Inflammatory macrophage treated with lipopolysaccharide for 1 hour (primary cell): ENCODE data around the gene C2orf42.
"Not testable (repeated sequence)": the region's sequence is repeated elsewhere in the genome, so short reads cannot be mapped to it uniquely, and the experiment has no call there.

Source experiments
- DNase-seq, 2 donors: peaks; one replicate each; pipeline ENCODE4 v3.0.0-alpha.2; 2020 to 2022

C2orf42 gene

DNA sequence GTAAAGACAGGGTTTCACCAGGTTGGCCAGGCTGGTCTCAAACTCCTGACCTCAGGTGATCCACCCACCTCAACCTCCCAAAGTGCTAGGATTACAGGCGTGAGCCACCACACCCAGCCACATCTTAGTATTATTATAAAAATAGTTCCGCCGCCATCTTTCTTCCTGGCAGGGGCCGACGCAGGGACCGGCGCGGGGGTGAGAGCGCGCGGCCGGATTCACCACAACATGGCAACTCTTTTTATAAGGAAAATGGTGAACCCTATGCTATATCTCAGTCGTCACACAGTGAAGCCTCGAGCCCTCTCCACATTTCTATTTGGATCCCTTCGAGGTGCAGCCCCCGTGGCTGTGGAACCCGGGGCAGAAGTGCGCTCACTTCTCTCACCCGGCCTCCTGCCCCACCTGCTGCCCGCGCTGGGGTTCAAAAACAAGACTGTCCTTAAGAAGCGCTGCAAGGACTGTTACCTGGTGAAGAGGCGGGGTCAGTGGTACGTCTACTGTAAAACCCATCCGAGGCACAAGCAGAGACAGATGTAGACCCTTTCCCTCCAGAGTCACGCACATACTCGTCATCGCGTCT lies 88.4 kb downstream of the C2orf42 start:
- DNase-seq: not testable (repeated sequence)

DNA sequence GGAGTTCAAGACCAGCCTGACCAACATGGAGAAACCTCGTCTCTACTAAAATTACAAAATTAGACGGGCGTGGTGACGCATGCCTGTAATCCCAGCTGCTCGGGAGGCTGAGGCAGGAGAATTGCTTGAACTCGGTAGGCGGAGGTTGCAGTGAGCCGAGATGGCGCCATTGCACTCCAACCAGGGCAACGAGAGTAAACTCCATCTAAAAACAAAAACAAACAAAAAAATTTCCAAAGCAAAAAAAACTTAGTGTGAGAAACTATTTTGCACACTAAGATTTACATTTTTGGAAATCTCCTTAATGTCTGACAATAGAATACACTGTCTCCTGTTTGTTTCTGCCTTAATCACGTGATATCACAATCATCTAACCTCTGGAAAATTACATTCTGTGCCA lies 89.1 kb downstream of the C2orf42 start:
- DNase-seq: not testable (repeated sequence)

DNA sequence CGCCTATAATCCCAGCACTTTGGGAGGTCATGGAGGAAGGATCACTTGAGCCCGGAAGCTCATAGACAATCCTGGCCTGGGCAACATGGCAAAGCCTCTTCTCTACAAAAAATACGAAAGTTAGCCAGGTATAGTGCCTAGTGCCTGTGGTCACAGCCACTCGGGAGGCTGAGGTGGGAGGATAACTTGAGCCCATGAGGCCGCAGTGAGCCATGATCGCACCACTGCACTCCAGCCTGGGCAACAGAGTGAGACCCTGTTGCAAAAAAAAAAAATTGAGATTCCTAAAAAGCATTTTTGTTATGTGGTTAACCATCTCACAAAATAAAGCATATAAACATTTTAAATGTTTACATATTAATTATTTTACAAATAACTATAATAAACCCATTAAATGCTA lies 89.6 kb downstream of the C2orf42 start:
- DNase-seq: no peak
